HEK293T (cell line): Measurements from ENCODE around the gene PDE10A.

Experiments
- CTCF ChIA-PET: fragments of 350-600 bp; formaldehyde crosslinking; extraction: SDS; loops from one replicate; lab custom pipeline; 2021; ENCODE audit warnings: antibody characterized with exemption, inconsistent platforms; lab: Yijun Ruan, JAX
- POLR2A ChIA-PET: fragments of 350-600 bp; formaldehyde crosslinking; extraction: SDS; loops from one replicate; lab custom pipeline; 2020; ENCODE audit warnings: antibody characterized with exemption, inconsistent platforms; lab: Yijun Ruan, JAX
- DNase-seq: peaks from one replicate; pipeline ENCODE4 v3.0.0; 2012; ENCODE audit warnings: mixed read lengths; ENCODE audit errors: extremely low spot score
- ARNT ChIP-seq: fragments of 450-650 bp; IDR thresholded peaks from 2 replicates; pipeline ENCODE4 v1.6.1; 2017; ENCODE audit warnings: mild to moderate bottlenecking
- BHLHE40 ChIP-seq: fragments of 450-650 bp; IDR thresholded peaks from 2 replicates; pipeline ENCODE4 v1.6.1; 2016; ENCODE audit warnings: mild to moderate bottlenecking, moderate library complexity, borderline replicate concordance
- CTBP1 ChIP-seq: fragments of 450-650 bp; IDR thresholded peaks from 2 replicates; pipeline ENCODE4 v1.6.1; 2016; ENCODE audit warnings: borderline replicate concordance
- ELF4 ChIP-seq: fragments of 450-650 bp; IDR thresholded peaks from 2 replicates; pipeline ENCODE4 v1.6.1; 2017; ENCODE audit warnings: antibody characterized with exemption
- FOXA1 ChIP-seq: fragments of 450-650 bp; IDR thresholded peaks from 2 replicates; pipeline ENCODE4 v1.6.1; 2016; ENCODE audit warnings: mild to moderate bottlenecking
- FOXK2 ChIP-seq: fragments of 450-650 bp; IDR thresholded peaks from 2 replicates; pipeline ENCODE4 v1.6.1; 2016; ENCODE audit warnings: mild to moderate bottlenecking
- FOXM1 ChIP-seq: fragments of 450-650 bp; IDR thresholded peaks from 2 replicates; pipeline ENCODE4 v1.6.1; 2017; ENCODE audit warnings: mild to moderate bottlenecking, borderline replicate concordance
- HDGF ChIP-seq: fragments of 450-650 bp; IDR thresholded peaks from 2 replicates; pipeline ENCODE4 v1.6.1; 2017; ENCODE audit warnings: antibody characterized with exemption, borderline replicate concordance
- L3MBTL2 ChIP-seq: fragments of 450-650 bp; conservative IDR thresholded peaks from 2 replicates; pipeline ENCODE4 v1.6.1; 2016; ENCODE audit warnings: mild to moderate bottlenecking
- LEF1 ChIP-seq: fragments of 450-650 bp; IDR thresholded peaks from 2 replicates; pipeline ENCODE4 v1.6.1; 2017; ENCODE audit warnings: mild to moderate bottlenecking, borderline replicate concordance
- NFRKB ChIP-seq: fragments of 450-650 bp; IDR thresholded peaks from 2 replicates; pipeline ENCODE4 v1.6.1; 2016; ENCODE audit warnings: mild to moderate bottlenecking, moderate library complexity
- SP1 ChIP-seq: fragments of 450-650 bp; IDR thresholded peaks from 2 replicates; pipeline ENCODE4 v1.6.1; 2017
- SUZ12 ChIP-seq: fragments of 450-650 bp; IDR thresholded peaks from 2 replicates; pipeline ENCODE4 v1.6.1; 2016; ENCODE audit warnings: mild to moderate bottlenecking
- TARDBP ChIP-seq: fragments of 450-650 bp; IDR thresholded peaks from 2 replicates; pipeline ENCODE4 v1.6.1; 2016
- ZNF384 ChIP-seq: fragments of 450-650 bp; IDR thresholded peaks from 2 replicates; pipeline ENCODE4 v1.6.1; 2016
- TF ChIP-seq, protein P1 (sequence below): fragments of 450-650 bp; IDR thresholded peaks from 2 replicates; pipeline ENCODE4 v1.6.1; 2016

PDE10A gene

GRCh38 chr6:165664559-165665383, 1.7 kb upstream of the PDE10A start:
- DNase-seq: no peak
- ChIA-PET CTCF (interaction anchor here (1.0 kb wide), 1 partner anchor 185 kb away, joined by 3 read pairs; no protein-coding TSS in a partner anchor), POLR2A (interaction anchor here (1.2 kb wide), 1 partner anchor 9 kb away, joined by 4 read pairs; no protein-coding TSS in a partner anchor)

GRCh38 chr6:165663736-165664558, 906 bp upstream of the PDE10A start:
- TF ChIP-seq L3MBTL2 (peak; percentile 73), SP1 (no peak), TARDBP (no peak)
- CTCF ChIA-PET: no interaction called here
- no peak for DNase-seq
- POLR2A ChIA-PET: interaction anchor here (0.6 to 1.2 kb wide), 2 partner anchors 10 to 15 kb away, joined by 3 to 4 read pairs; no protein-coding TSS in a partner anchor

More at GRCh38 chr6:165664559-165665383, 1.7 kb upstream of the PDE10A start:
- TF ChIP-seq, protein P1, sequence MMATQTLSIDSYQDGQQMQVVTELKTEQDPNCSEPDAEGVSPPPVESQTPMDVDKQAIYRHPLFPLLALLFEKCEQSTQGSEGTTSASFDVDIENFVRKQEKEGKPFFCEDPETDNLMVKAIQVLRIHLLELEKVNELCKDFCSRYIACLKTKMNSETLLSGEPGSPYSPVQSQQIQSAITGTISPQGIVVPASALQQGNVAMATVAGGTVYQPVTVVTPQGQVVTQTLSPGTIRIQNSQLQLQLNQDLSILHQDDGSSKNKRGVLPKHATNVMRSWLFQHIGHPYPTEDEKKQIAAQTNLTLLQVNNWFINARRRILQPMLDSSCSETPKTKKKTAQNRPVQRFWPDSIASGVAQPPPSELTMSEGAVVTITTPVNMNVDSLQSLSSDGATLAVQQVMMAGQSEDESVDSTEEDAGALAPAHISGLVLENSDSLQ: peak; percentile 75
- TF ChIP-seq FOXA1: no peak

- ChIA-PET POLR2A (interaction anchor here (0.6 kb wide), 1 partner anchor 14 kb away, joined by 3 read pairs; no protein-coding TSS in a partner anchor), CTCF (no interaction called here)
- DNase-seq: peak; percentile 43
- TF ChIP-seq TARDBP: no peak
- TF ChIP-seq SUZ12: no peak
- no peak for TF ChIP-seq NFRKB
- no peak for TF ChIP-seq BHLHE40
- no peak for TF ChIP-seq ARNT
- no peak for TF ChIP-seq FOXM1
- TF ChIP-seq L3MBTL2: no peak
- TF ChIP-seq ELF4: no peak
- TF ChIP-seq, protein P1: no peak
- no peak for TF ChIP-seq FOXA1
- TF ChIP-seq FOXK2: no peak
- TF ChIP-seq HDGF: no peak
- no peak for TF ChIP-seq CTBP1
- no peak for TF ChIP-seq LEF1
These were observed 315 bp upstream of the PDE10A start for GRCh38 chr6:165663377-165663735.

GRCh38 chr6:165662041-165662748, 846 bp downstream of the PDE10A start:
- CTCF ChIA-PET: interaction anchor here (1.0 kb wide), 1 partner anchor 194 kb away, joined by 3 read pairs; no protein-coding TSS in a partner anchor
- peak; percentile 68 for DNase-seq
- no peak for TF ChIP-seq SUZ12
- 0 out of 2 replicates have a peak, but pooled peaks have one; percentile 50 for TF ChIP-seq FOXM1
- POLR2A ChIA-PET: interaction anchor here (1.3 kb wide), 2 partner anchors 9 to 12 kb away, joined by 3 to 4 read pairs; no protein-coding TSS in a partner anchor

- TF ChIP-seq LEF1 (no peak), ELF4 (no peak), L3MBTL2 (no peak), HDGF (no peak), ARNT (no peak), ZNF384 (no peak), FOXA1 (no peak)
- POLR2A ChIA-PET: interaction anchor here (1.3 kb wide), 2 partner anchors 10 to 13 kb away, joined by 3 to 4 read pairs; no protein-coding TSS in a partner anchor
- DNase-seq: no peak
- CTCF ChIA-PET: interaction anchor here (1.0 kb wide), 1 partner anchor 195 kb away, joined by 3 read pairs; no protein-coding TSS in a partner anchor
These were observed 1.4 kb downstream of the PDE10A start for GRCh38 chr6:165661664-165662025.

- ChIA-PET POLR2A (interaction anchor here (1.3 kb wide), 2 partner anchors 10 to 13 kb away, joined by 3 to 4 read pairs; no protein-coding TSS in a partner anchor), CTCF (no interaction called here)
- no peak for DNase-seq
- no peak for TF ChIP-seq HDGF
- TF ChIP-seq TARDBP: no peak
- no peak for TF ChIP-seq SP1
- TF ChIP-seq BHLHE40: no peak
- no peak for TF ChIP-seq ELF4
- TF ChIP-seq FOXA1: no peak
These were observed 2.0 kb downstream of the PDE10A start for GRCh38 chr6:165660857-165661663.
